OCI-LY7 (cell line): Measurements from ENCODE around the gene SWSAP1. TPM values are rescaled to one million over a fixed set of nuclear protein-coding genes. Genes with fewer than 3 reads are reported as not detected.

ENCODE experiments used
- BruUV-seq: library from RNA; stranded (reverse); fragments of 400-500 nt; replicated peaks from 2 replicates; lab custom pipeline; 2021; lab: Mats Ljungman, UMichigan
- CTCF ChIA-PET: fragments of 300-600 bp; sonication (Branson Sonifier 250); formaldehyde crosslinking; loops from one replicate; lab custom pipeline; 2022; ENCODE audit warnings: antibody characterized with exemption; ENCODE audit not compliant: unreplicated experiment; lab: Charles Lee
- POLR2A ChIA-PET: fragments of 300-600 bp; sonication (Branson Sonifier 250); formaldehyde crosslinking; loops from one replicate; lab custom pipeline; 2022; ENCODE audit warnings: antibody characterized with exemption; lab: Charles Lee
- DNase-seq: peaks from one replicate; pipeline ENCODE4 v3.0.0-alpha.2; 2015; ENCODE audit warnings: low spot score
- H2AFZ ChIP-seq: fragments of 200-600 bp; sonication (generic), shearing (Covaris generic); 2 replicates; pipeline ENCODE4 v1.6.1; 2014; ENCODE audit warnings: mild to moderate bottlenecking, antibody characterized with exemption, low read length, moderate library complexity
- H3K27ac ChIP-seq: fragments of 200-600 bp; sonication (generic); 2 replicates; pipeline ENCODE4 v1.5.1; 2014; ENCODE audit warnings: mixed run types, low read depth, mild to moderate bottlenecking, moderate library complexity, low read length, inconsistent platforms; ENCODE audit not compliant: poor library complexity, severe bottlenecking
- H3K36me3 ChIP-seq: fragments of 200-600 bp; sonication (generic); 2 replicates; pipeline ENCODE4 v1.6.1; 2014; ENCODE audit warnings: mild to moderate bottlenecking, antibody characterized with exemption, low read length, moderate library complexity, mixed read lengths; ENCODE audit not compliant: insufficient read depth
- H3K4me1 ChIP-seq: fragments of 200-600 bp; sonication (generic); 2 replicates; pipeline ENCODE4 v1.5.1; 2014; ENCODE audit warnings: mild to moderate bottlenecking, low read length; ENCODE audit not compliant: insufficient read depth, poor library complexity, severe bottlenecking
- H3K4me2 ChIP-seq: fragments of 200-600 bp; sonication (generic); 2 replicates; pipeline ENCODE4 v1.6.1; 2014; ENCODE audit warnings: mild to moderate bottlenecking, low read length
- H3K4me3 ChIP-seq: fragments of 200-600 bp; sonication (generic); 2 replicates; pipeline ENCODE4 v1.5.1; 2014; ENCODE audit warnings: mild to moderate bottlenecking, low read depth, low read length; ENCODE audit not compliant: poor library complexity, severe bottlenecking
- H3K79me2 ChIP-seq: fragments of 200-600 bp; sonication (generic); 2 replicates; pipeline ENCODE4 v1.6.1; 2016; ENCODE audit warnings: low read depth, mild to moderate bottlenecking, low read length, moderate library complexity, mixed read lengths; ENCODE audit not compliant: insufficient read depth
- H3K9me2 ChIP-seq: fragments of 200-600 bp; sonication (generic); 2 replicates; pipeline ENCODE4 v1.6.1; 2016; ENCODE audit warnings: mild to moderate bottlenecking, low read length, mixed read lengths; ENCODE audit not compliant: insufficient read depth
- H3K9me3 ChIP-seq: fragments of 200-600 bp; sonication (generic); 2 replicates; pipeline ENCODE4 v1.6.1; 2014; ENCODE audit warnings: mild to moderate bottlenecking, mixed run types, low read length, mixed read lengths
- H4K20me1 ChIP-seq: fragments of 200-600 bp; sonication (generic); 2 replicates; pipeline ENCODE4 v1.6.1; 2014; ENCODE audit warnings: mild to moderate bottlenecking, antibody characterized with exemption, low read length, moderate library complexity, mixed read lengths; ENCODE audit not compliant: insufficient read depth
- CTCF ChIP-seq: fragments of 200-600 bp; sonication (generic); conservative IDR thresholded peaks from 2 replicates; pipeline ENCODE4 v1.5.1; 2014; ENCODE audit warnings: mild to moderate bottlenecking, antibody characterized with exemption, low read length, moderate library complexity, mixed read lengths
- EZH2phosphoT487 ChIP-seq: fragments of 200-600 bp; sonication (generic); IDR thresholded peaks from 2 replicates; pipeline ENCODE4 v1.6.1; 2018; ENCODE audit warnings: low read depth, borderline replicate concordance, mild to moderate bottlenecking, mixed run types, antibody characterized with exemption, low read length, moderate library complexity, mixed read lengths
- intact Hi-C: fragments of 100-400 bp; cut with micrococcal nuclease; formaldehyde crosslinking; loops from one replicate; pipeline ENCODE4 v1.10.0; 2022; ENCODE audit not compliant: unreplicated experiment
- total RNA-seq, 2 experiments: library from RNA; depleted of rRNA in 1 of 2; stranded (reverse); fragments of >200 nt in 1 of 2; shearing (Covaris generic) in 1 of 2; gene quantifications; 2 replicates each; pipeline ENCODE4 v1.2.3, GENCODE V29; 2014 to 2022

The SWSAP1 gene
- total RNA-seq, 2 experiments from 2014 or later = 5.6 to 6.8 TPM

- Histone ChIP-seq H3K4me2 (peak overlapping the region; percentile 59), H3K27ac (no peak overlapping the region), H3K9me3 (no peaks in the 10 kb centered on the region), H3K9me2 (no peaks in the 10 kb centered on the region), H3K4me3 (no peak overlapping the region), H3K79me2 (no peaks in the 10 kb centered on the region), H3K36me3 (no peaks in the 10 kb centered on the region), H2AFZ (no peak overlapping the region), H4K20me1 (no peaks in the 10 kb centered on the region), H3K4me1 (peaks cover 30% of the 10 kb centered on the region)
- no TSS peak for BruUV-seq
- POLR2A ChIA-PET = no interaction called here
- TF ChIP-seq CTCF (no peak), EZH2phosphoT487 (no peak)
- DNase-seq = no peak
- intact Hi-C loops = no loop called here
- CTCF ChIA-PET = no interaction called here
These were observed 43.7 kb downstream of the SWSAP1 start for GRCh38 chr19:11418094-11418548.

- DNase-seq = no peak
- Histone ChIP-seq H3K36me3 (no peaks in the 10 kb centered on the region), H3K9me3 (no peaks in the 10 kb centered on the region), H3K79me2 (no peaks in the 10 kb centered on the region), H4K20me1 (no peaks in the 10 kb centered on the region), H3K4me1 (peaks cover 37% of the 10 kb centered on the region), H3K27ac (no peak within 1 kb of the TSS), H3K9me2 (no peaks in the 10 kb centered on the region), H2AFZ (no peak within 1 kb of the TSS), H3K4me3 (no peak within 1 kb of the TSS), H3K4me2 (peak within 1 kb of the TSS; percentile 59)
- BruUV-seq = no TSS peak
- ChIA-PET POLR2A (interaction anchor here (0.6 to 0.9 kb wide), 2 partner anchors 9 to 14 kb away, joined by 3 to 5 read pairs; no protein-coding TSS in a partner anchor), CTCF (no interaction called here)
- TF ChIP-seq CTCF (no peak), EZH2phosphoT487 (no peak)
- intact Hi-C loops = no loop called here
These were observed 44.4 kb downstream of the SWSAP1 start, which contains the start of gene RGL3 for GRCh38 chr19:11418549-11419506. Gene RGL3, minus strand, starts transcription at chr19:11419314. Its CDS starts 36 bp downstream, at chr19:11419278.
